ENCODE data around the gene ABCD1. TPM values are rescaled to one million over a fixed set of nuclear protein-coding genes. Genes with fewer than 3 reads are reported as not detected.

Gene ABCD1
- total RNA-seq, 1 donor from 2014 or later, result 27.2 TPM

DNA sequence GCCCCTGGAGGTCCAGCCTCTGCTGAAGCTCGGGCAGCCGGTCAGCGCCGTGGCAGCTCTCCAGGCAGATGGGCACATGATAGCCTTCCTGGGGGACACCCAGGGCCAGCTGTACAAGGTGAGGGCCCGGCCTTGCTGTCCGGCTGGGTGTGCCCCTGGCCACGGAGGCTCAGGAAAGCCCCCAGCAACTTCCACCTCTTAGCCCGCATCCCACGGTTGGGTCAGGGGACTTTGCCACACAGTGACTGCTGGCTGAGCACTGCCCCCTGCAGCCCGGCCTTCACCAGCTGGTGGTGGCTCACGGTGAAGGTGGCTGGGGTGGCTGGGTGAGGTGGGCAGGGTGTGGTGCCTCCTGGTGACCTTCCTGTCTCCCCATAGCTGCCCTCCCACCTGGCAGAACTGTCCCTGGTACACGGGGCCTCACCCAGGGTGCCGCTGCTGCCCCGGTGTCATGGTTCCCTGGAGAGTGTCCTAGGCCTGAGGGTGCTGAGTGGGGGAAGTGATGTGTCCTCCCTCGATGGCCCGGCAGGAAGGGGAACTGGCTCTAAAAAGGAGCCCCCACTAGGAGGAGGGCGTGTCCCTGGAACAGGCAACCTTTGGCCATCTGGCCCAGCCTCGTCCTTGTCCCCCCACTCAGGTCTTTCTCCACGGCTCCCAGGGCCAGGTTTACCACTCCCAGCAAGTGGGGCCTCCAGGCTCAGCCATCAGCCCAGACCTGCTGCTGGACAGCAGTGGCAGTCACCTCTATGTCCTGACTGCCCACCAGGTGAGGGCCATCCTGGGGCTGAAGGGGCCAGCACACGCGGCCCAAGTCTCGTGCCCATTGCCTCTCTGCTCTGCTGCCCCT is 43.9 kb downstream of the ABCD1 start:
- H3K36me3 Mint-ChIP-seq (ENCODE audit: low read depth, unreplicated experiment), result no peaks in the 10 kb centered on the region
- H3K27me3 Mint-ChIP-seq (ENCODE audit: low read depth, unreplicated experiment), result peaks cover 2% of the 10 kb centered on the region
- Histone ChIP-seq H2AFZ (ENCODE audit: low read depth, low read length) (no peak overlapping the region), H3K9me3 (ENCODE audit: insufficient read depth, low read depth, low read length) (no peaks in the 10 kb centered on the region), H3K4me2 (ENCODE audit: low read length) (no peak overlapping the region), H4K20me1 (ENCODE audit: insufficient read depth, low read length) (peaks cover 3% of the 10 kb centered on the region), H3K4me3 (ENCODE audit: insufficient read depth, low read depth, low read length) (no peak overlapping the region), H3K9ac (ENCODE audit: low read length) (no peak overlapping the region), H3K27ac (ENCODE audit: low read depth, low read length) (no peak overlapping the region), H3K27me3 (ENCODE audit: insufficient read depth, low read length) (no peaks in the 10 kb centered on the region), H3K36me3 (ENCODE audit: insufficient read depth, low read length) (no peaks in the 10 kb centered on the region), H3K4me1 (ENCODE audit: insufficient read depth, low read length) (peaks cover 25% of the 10 kb centered on the region), H3K79me2 (ENCODE audit: insufficient read depth, low read length) (no peaks in the 10 kb centered on the region)
- DNase-seq (ENCODE audit: low read depth) (no peak), FAIRE-seq (no peak)
- no peaks in the 10 kb centered on the region for H3K9me3 Mint-ChIP-seq (ENCODE audit: unreplicated experiment)
- no peak overlapping the region for H3K4me3 Mint-ChIP-seq (ENCODE audit: unreplicated experiment)
- H3K27ac Mint-ChIP-seq (ENCODE audit: unreplicated experiment), result no peak overlapping the region
- TF ChIP-seq EZH2 (IDR thresholded peaks at IDR 0.05; ENCODE audit: insufficient read depth, low read length), result no peak
- TF ChIP-seq, protein P1, sequence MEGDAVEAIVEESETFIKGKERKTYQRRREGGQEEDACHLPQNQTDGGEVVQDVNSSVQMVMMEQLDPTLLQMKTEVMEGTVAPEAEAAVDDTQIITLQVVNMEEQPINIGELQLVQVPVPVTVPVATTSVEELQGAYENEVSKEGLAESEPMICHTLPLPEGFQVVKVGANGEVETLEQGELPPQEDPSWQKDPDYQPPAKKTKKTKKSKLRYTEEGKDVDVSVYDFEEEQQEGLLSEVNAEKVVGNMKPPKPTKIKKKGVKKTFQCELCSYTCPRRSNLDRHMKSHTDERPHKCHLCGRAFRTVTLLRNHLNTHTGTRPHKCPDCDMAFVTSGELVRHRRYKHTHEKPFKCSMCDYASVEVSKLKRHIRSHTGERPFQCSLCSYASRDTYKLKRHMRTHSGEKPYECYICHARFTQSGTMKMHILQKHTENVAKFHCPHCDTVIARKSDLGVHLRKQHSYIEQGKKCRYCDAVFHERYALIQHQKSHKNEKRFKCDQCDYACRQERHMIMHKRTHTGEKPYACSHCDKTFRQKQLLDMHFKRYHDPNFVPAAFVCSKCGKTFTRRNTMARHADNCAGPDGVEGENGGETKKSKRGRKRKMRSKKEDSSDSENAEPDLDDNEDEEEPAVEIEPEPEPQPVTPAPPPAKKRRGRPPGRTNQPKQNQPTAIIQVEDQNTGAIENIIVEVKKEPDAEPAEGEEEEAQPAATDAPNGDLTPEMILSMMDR (IDR thresholded peaks at IDR 0.05; ENCODE audit: insufficient read depth, low read depth, low read length), result no peak
- no peaks in the 10 kb centered on the region for H3K4me1 Mint-ChIP-seq (ENCODE audit: low read depth, unreplicated experiment)

DNA sequence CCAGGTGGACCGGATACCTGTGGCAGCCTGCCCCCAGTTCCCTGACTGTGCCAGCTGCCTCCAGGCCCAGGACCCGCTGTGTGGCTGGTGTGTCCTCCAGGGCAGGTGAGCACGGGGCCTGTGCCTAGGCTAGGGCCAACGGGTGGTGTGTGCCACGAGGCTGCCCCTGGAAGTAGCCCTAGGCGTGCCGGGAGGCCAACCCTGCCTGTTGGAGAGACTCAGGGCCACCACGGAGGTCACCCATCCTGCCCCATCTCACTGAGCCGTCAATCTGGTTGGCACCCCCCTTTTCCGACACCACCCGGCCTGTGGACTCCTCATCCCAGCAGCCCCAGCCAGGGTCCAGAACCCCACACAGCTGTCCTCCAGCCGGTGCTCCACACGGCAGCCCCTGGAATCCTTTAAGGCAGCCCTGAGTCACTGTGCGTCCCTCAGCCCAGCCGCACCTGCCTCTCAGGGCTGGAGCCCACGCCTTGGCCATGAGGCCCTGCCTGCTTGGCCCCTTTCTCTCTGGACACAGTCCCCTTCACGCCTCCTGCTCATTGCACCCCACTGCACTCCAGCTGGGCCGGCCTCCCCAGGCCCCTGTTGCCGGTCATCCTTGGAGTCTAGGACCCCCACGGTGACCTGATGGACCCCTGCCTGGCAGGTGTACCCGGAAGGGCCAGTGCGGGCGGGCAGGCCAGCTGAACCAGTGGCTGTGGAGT is 44.7 kb downstream of the ABCD1 start:
- Histone ChIP-seq H3K79me2 (ENCODE audit: insufficient read depth, low read length) (no peaks in the 10 kb centered on the region), H3K4me1 (ENCODE audit: insufficient read depth, low read length) (peaks cover 22% of the 10 kb centered on the region), H3K36me3 (ENCODE audit: insufficient read depth, low read length) (no peaks in the 10 kb centered on the region), H3K4me2 (ENCODE audit: low read length) (no peak overlapping the region), H3K9me3 (ENCODE audit: insufficient read depth, low read depth, low read length) (no peaks in the 10 kb centered on the region), H3K4me3 (ENCODE audit: insufficient read depth, low read depth, low read length) (no peak overlapping the region), H4K20me1 (ENCODE audit: insufficient read depth, low read length) (no peaks in the 10 kb centered on the region), H3K9ac (ENCODE audit: low read length) (no peak overlapping the region), H3K27ac (ENCODE audit: low read depth, low read length) (no peak overlapping the region), H3K27me3 (ENCODE audit: insufficient read depth, low read length) (no peaks in the 10 kb centered on the region), H2AFZ (ENCODE audit: low read depth, low read length) (no peak overlapping the region)
- FAIRE-seq, result no peak
- Mint-ChIP-seq H3K4me3 (ENCODE audit: unreplicated experiment) (no peak overlapping the region), H3K36me3 (ENCODE audit: low read depth, unreplicated experiment) (no peaks in the 10 kb centered on the region), H3K9me3 (ENCODE audit: unreplicated experiment) (no peaks in the 10 kb centered on the region), H3K27me3 (ENCODE audit: low read depth, unreplicated experiment) (no peaks in the 10 kb centered on the region), H3K27ac (ENCODE audit: unreplicated experiment) (no peak overlapping the region), H3K4me1 (ENCODE audit: low read depth, unreplicated experiment) (no peaks in the 10 kb centered on the region)
- TF ChIP-seq EZH2 (IDR thresholded peaks at IDR 0.05; ENCODE audit: insufficient read depth, low read length), result no peak
- TF ChIP-seq, protein P1 (IDR thresholded peaks at IDR 0.05; ENCODE audit: insufficient read depth, low read depth, low read length), result no peak
- DNase-seq (ENCODE audit: low read depth), result no peak

Measured in astrocyte (in vitro differentiated cells and primary cell).